Lower leg skin (tissue), 4 donors: ENCODE measurements around the gene POU5F1. TPM values are rescaled to one million over a fixed set of nuclear protein-coding genes. Genes with fewer than 3 reads are reported as not detected.

Source experiments
- DNase-seq, 2 donors: peaks; one replicate each; pipeline ENCODE4 v3.0.0-alpha.2; 2019; ENCODE audit warnings: low spot score in 2 of 2
- H3K4me3 ChIP-seq: fragments of 200-600 bp; sonication (generic); 2 replicates; pipeline ENCODE4 v1.5.1; 2017; ENCODE audit warnings: mild to moderate bottlenecking, low read depth; ENCODE audit not compliant: poor library complexity, severe bottlenecking
- CTCF ChIP-seq, 3 donors: fragments of 450-650 bp; IDR thresholded peaks; one replicate each; pipeline ENCODE4 v1.5.1; 2016; ENCODE audit warnings: antibody characterized with exemption in 3 of 3, mild to moderate bottlenecking in 3 of 3, moderate library complexity in 2 of 3
- POLR2A ChIP-seq, 2 donors: fragments of 450-650 bp; IDR thresholded peaks; one replicate each; pipeline ENCODE4 v1.6.1; 2016 to 2017; ENCODE audit warnings: antibody characterized with exemption in 2 of 2, mild to moderate bottlenecking in 1 of 2, moderate library complexity in 1 of 2
- WGBS, 2 donors: methylation state at CpG; one replicate each; pipeline ENCODE4 v1.1.5; 2018; 5-methylcytosine and 5-hydroxymethylcytosine counted together
- intact Hi-C: fragments of 100-400 bp; cut with DNase I; formaldehyde crosslinking; loops from one replicate; pipeline ENCODE4 v1.15.0; 2023; ENCODE audit warnings: low total_unique reads
- total RNA-seq, 4 donors: library from RNA; depleted of rRNA; stranded (reverse); fragments of >200 nt; gene quantifications; one replicate each; pipeline ENCODE4 v1.1.0, GENCODE V29; 2016

The POU5F1 gene
- total RNA-seq, 4 donors from 2014 or later: 0.47 to 5.2 (median 3.3) TPM

GRCh38 chr6:31126396-31127175, 43.9 kb downstream of the POU5F1 start:
- 65 to 70% methylated on average over 16 of the region's 16 CpGs for WGBS, 2 donors

GRCh38 chr6:31125586-31126363, 44.7 kb downstream of the POU5F1 start:
- DNase-seq: no peak
- H3K4me3 ChIP-seq: no peak overlapping the region
- intact Hi-C loops: no loop called here
- WGBS, 2 donors: 40 to 41% methylated on average over 12 of the region's 12 CpGs
- TF ChIP-seq CTCF (IDR thresholded peaks at IDR 0.05) (no peak), POLR2A (IDR thresholded peaks at IDR 0.05) (no peak)

More at GRCh38 chr6:31126396-31127175, 43.9 kb downstream of the POU5F1 start:
- TF ChIP-seq CTCF (IDR thresholded peaks at IDR 0.05) (no peak), POLR2A (IDR thresholded peaks at IDR 0.05) (no peak)
- DNase-seq: no peak
- no peak overlapping the region for H3K4me3 ChIP-seq
- intact Hi-C loops: no loop called here

GRCh38 chr6:31125162-31125561, 45.3 kb downstream of the POU5F1 start:
- TF ChIP-seq CTCF (IDR thresholded peaks at IDR 0.05): no peak
- no peak for TF ChIP-seq POLR2A (IDR thresholded peaks at IDR 0.05)
- DNase-seq: peak; percentile 60 to 92
- no peak overlapping the region for H3K4me3 ChIP-seq
- intact Hi-C loops: no loop called here
- 25 to 44% methylated on average over 8 of the region's 8 CpGs for WGBS, 2 donors

GRCh38 chr6:31122791-31123706, 47.4 kb downstream of the POU5F1 start:
- H3K4me3 ChIP-seq: no peak overlapping the region
- DNase-seq: no peak
- TF ChIP-seq POLR2A (IDR thresholded peaks at IDR 0.05) (no peak), CTCF (IDR thresholded peaks at IDR 0.05) (no peak)
- WGBS, 2 donors: 40 to 49% methylated on average over 16 of the region's 16 CpGs
- intact Hi-C loops: no loop called here

GRCh38 chr6:31121131-31121790, 49.2 kb downstream of the POU5F1 start:
- intact Hi-C loops: no loop called here
- TF ChIP-seq CTCF (IDR thresholded peaks at IDR 0.05): no peak
- TF ChIP-seq POLR2A (IDR thresholded peaks at IDR 0.05): no peak
- no peak for DNase-seq
- no peak overlapping the region for H3K4me3 ChIP-seq
- WGBS, 2 donors: 87 to 91% methylated on average over 12 of the region's 12 CpGs
